GM18508 (cell line): Measurements from ENCODE around the gene ARHGAP19.
"Not testable (repeated sequence)": the region's sequence is repeated elsewhere in the genome, so short reads cannot be mapped to it uniquely, and the experiment has no call there.

Experiments used
- ATAC-seq: cut with Tn5 transposase; IDR thresholded peaks from one replicate; pipeline ENCODE4 v1.9.1; 2021; ENCODE audit warnings: moderate number of reproducible peaks; ENCODE audit not compliant: insufficient read depth, unreplicated experiment

Gene ARHGAP19

DNA sequence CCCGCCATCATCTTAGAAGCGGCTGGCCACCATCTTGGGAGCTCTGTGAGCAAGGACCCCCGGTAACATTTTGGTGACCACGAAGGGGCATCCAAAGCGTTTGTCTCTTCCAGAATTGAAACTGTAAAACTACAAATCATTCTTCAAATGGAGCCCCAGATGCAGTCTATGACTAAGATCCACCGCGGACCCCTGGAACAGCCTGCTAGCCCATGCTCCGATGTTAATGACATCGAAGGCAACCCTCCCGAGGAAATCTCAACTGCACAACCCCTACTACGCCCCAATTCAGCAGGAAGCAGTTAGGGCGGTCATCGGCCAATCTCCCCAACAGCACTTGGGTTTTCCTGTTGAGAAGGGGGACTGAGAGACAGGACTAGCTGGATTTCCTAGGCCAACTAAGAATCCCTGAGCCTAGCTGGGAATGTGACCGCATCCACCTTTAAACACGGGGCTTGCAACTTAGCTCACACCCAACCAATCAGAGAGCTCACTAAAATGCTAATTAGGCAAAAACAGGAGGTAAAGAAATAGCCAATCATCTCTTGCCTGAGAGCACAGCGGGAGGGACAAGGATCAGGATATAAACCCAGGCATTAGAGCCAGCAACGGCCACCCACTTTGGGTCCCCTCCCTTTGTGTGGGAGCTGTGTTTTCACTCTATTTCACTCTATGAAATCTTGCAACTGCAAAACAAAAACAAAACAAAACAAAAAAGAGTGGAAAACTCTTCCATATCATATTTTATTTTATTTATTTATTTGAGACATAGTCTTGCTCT, 1.7 kb downstream of the ARHGAP19 start:
- not testable (repeated sequence) for ATAC-seq

DNA sequence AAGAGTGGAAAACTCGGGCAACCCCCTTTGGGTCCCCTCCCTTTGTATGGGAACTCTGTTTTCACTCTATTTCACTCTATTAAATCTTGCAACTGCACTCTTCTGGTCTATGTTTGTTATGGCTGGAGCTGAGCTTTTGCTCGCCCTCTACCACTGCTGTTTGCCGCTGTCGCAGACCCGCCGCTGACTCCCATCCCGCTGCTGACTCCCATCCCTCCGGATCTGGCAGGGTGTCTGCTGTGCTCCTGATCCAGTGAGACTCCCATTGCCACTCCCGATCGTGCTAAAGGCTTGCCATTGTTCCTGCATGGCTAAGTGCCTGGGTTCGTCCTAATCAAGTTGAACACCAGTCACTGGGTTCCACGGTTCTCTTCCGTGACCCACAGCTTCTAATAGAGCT, 2.4 kb downstream of the ARHGAP19 start:
- ATAC-seq: not testable (repeated sequence)

DNA sequence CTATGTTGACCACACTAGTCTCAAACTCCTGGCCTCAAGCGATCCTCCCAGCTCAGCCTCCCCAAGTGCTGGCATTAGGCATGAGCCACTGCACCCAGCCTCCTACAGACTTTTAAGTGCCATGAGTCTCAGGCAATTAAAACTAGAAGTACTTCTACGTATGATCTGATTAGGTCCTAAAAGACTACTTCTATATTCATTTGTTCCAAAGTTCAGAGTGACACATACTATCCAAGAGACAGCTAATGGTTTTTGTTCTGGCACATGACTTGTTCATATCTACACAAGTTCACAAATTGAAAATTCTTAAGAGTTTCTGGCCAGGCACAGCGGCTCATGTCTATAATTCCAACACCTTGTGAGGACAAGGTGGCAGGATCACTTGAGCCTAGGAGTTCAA, 11.7 kb downstream of the ARHGAP19 start:
- no peak for ATAC-seq

DNA sequence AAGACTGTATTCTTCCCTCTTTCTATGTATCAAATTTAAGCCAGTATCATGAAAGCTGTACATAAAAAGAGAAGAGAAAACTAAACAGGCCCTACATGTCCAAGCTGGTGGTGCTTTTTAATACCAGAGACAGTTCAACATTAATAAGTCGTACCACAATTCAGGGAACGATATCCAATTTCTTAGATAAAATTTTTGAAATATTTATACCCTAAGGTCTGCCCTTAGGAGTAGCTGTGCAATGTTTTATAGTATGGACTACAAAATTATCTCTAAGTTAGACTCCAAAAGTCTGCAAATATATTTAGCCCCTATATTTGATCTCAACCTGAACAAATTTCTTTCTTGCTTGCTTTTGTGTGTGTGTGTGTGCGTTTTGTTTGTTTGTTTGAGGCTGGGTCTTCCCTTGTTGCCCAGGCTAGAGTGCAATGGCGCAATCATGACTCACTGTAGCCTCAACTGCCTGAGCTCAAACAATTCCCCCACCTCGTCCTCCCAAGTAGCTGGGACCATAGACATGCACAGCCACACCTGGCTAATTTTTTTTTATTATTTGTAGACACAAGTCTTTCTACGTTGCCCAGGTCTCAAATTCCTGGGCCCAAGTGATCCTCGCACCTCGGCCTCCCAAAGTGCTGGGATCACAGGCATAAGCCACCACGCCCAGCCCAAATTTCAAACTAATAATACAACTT, 13.2 kb downstream of the ARHGAP19 start:
- no peak for ATAC-seq

DNA sequence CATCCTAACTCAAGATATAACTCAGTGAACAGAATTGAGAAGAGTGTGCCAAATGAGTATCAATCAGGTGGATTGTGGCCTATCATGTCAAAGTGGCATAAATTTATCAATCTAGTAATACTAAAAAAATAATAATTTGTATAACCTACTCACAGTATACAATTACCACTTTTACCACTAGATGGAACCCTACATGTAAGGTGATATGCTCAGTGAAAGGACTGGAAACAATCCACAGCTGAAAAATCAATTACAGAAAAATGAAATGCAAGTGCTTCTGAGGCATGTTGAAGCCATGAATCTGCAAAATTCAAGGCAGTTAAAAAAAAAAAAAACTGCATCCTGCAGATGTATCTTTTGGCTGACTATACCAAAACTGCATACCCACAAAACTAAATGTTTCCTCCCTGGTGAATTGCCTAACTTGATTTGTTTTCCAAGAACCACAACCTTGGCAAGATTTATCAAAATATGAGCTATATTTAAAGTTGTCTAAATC, 13.9 kb downstream of the ARHGAP19 start:
- ATAC-seq: no peak

DNA sequence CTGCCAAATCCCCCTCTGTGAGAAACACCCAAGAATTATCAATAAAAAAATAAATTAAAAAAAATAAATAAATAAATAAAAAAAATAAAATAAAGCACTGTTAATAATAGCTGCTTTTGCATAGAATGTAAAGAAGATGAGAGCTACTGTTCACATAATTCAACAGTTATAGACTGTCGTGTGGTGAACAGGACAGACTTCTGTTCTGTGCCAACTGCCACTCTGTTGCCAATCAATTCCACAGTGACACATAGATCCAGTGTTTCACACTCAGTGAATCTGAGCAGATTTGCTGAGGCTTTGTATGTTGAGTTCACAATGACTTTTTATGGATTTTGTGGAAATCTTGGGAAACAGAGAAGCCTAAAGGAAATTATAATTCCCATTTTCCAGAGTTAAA, 14.9 kb downstream of the ARHGAP19 start:
- ATAC-seq: no peak

DNA sequence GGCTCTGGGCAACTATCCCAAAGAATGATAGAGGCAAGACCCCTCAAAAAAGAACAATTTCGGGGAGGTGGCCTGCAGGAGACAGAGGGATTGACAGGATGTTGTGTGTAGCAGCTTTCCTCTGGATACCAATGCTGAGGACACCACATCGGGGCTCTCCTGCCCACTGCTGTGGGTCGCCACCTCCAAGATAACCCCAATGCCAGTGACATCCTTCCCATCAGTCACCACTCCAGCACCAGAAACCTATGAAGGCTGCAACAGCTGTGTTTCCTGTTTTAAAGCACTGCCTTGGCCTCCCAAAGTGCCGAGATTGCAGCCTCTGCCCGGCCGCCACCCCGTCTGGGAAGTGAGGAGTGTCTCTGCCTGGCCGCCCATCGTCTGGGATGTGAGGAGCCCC, 17.6 kb downstream of the ARHGAP19 start:
- ATAC-seq: no peak

DNA sequence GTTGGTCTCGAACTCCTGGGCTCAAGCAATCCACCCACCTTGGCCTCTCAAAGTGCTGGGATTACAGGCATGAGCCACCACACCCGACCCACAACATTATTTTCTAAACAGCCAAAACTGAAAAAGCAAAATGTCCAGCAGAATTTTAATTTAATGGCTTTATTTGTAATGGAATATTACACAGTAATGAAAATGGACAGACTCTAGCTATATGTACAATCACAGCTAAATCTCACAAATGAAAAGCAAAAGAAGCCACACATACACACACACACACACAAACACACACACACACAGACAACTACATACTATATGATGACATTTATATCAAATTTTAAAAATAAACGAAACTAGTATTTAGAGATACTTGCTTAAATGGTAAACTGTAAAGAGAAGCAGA, 18.7 kb downstream of the ARHGAP19 start:
- no peak for ATAC-seq

DNA sequence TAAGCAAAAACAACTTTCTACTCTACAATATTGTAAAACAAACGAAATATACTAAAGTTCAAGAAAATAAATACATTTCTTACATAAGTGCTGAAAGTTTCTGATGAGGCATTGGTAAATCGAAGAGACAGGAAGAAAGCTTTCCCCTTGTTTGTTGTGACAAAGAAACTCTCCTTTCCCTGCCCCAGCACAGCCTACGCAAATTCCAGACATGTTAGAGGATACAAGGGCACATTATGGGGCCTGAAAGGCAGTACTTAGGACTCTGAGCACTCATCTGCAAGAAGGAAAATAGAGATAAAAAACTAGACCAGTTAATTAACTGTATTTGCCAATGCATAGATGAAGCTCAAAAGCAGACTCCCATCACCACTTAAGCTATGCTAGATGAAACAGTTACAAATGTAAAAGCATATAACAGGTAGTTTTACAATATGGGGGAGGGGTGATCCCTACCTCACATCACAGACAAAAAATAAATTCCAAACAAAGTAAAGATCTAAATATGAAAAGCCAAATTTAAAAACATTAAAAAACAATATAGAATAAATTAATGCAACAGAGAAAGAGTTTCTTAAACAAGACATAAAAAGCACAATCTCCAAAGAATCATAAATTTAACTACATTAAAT, 21.8 kb downstream of the ARHGAP19 start:
- ATAC-seq: no peak

DNA sequence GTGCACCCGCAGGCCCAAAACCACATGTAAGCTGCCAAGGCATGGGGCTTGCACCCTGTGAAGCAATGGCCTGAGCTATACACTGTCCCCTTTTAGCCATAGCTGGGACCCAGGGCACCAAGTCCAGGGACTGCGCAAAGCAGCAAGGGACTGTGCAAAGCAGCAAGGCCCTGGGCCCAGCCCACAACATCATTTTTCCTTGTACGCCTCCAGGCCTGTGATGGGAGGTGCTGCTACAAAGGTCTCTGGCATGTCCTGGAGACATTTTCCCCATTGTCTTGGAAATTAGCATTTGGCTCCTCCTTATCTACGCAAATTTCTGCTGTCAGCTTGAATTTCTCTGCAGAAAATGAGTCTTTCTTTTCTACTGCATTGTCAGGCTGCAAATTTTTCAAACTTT, 24.8 kb downstream of the ARHGAP19 start:
- no peak for ATAC-seq

DNA sequence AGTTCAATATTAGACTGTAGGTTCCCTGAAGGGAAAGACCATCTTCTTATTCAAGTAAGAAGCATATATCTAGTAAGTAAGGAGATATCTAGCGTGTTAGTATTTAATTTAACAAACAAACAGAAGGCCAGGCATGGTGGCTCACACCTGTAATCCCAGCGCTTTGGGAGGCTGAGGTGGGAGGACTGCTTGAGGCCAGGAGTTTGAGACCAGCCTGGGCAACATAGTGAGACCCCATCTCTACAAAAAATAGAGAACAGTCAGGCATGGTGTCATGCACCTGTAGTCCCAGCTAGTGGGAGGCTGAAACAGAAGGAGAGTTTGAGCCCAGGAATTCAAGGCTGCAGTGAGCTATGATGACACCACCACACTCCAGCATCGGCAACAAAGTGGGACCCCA, 27.3 kb downstream of the ARHGAP19 start:
- not testable (repeated sequence) for ATAC-seq

DNA sequence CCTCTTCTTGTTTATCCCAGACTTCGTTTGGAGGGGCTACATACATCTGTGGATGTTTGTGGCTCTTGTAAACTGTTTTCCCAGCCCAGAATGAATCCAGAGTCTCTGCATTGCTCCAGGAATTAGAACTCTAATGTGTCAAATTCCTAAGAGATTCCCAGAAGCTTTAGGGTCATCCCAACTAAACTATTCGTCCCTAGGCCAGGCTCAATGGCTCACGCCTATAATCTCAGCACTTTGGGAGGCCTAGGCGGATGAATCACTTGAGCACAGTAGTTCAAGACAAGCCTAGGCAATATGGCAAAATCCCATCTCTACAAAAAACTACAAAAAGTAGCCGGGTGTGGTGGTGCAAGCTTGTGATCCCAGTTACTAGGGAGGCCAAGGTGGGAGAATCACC, 28.5 kb downstream of the ARHGAP19 start:
- no peak for ATAC-seq

DNA sequence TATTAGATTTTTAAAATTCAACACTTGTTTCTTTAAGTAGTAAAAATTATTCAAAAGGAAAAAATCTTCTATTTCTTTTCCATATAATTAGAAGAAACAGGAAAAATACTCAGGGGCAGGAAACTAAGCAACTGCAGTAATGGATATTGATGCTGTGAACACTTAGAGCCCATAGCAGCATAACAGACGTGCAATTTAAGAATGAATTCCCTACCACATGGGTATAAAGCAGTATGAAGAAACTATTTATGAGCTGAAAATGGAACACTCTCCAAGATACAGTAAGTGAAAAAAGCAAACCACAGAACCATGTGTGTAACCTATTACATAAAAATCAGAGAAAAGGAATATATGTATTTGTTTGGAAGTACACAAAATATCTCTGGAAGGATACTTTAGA, 30.8 kb downstream of the ARHGAP19 start:
- ATAC-seq: no peak

DNA sequence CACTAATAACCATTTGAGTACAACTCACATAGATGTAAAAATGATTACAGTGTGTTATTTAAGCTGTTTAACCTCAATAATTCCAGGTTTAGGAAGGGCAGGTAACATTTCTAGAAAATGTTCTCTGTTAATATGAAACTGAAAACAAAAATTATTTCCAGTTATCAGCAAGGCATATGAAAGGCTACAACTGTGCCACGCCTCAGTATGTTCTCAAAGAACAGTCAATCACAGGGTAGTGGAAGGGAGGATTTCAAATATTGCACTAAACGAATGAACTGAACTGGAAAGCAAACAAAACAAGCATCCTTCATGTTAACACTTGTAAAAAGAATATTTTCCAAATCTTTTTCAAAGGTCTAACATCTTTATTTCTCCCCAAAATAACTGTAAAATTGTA, 31.3 kb downstream of the ARHGAP19 start:
- ATAC-seq: no peak

DNA sequence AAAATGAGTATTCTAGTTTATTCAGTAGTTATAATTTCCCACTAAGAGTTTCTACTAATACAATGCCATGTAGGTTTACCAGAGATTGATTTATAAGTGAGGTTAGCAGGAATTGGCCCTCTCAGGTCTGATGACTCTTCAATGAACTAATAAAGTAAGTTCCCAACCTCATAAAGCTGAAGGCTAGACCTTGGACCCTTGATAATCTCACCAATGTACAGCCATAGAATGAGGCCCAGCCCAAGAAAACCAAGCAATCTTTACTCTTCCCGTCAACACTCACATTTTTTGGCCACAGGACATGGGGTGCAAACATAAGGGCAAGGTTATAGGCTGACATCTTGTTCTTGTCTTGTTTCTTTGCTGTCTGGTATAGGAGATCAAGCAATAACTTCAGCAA, 33.3 kb downstream of the ARHGAP19 start:
- no peak for ATAC-seq

DNA sequence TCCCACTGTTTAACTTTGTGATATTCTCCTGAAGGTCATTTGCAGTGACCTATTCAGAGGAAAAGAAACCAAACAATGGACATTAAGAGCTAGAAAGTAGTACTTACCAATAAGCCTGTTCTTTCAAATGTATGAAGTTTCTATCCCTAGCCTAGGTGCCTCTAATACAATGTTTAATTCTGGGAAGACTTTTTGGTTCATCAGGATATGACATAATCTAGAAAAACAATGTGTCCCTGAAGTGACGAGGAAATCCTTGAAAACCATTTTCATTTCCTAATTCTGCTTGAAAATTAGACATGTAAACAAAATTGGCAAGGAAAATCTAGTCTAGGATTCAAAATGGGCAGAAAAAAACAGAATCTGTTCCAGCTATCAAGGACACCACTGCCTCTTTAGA, 36.1 kb downstream of the ARHGAP19 start:
- ATAC-seq: no peak

DNA sequence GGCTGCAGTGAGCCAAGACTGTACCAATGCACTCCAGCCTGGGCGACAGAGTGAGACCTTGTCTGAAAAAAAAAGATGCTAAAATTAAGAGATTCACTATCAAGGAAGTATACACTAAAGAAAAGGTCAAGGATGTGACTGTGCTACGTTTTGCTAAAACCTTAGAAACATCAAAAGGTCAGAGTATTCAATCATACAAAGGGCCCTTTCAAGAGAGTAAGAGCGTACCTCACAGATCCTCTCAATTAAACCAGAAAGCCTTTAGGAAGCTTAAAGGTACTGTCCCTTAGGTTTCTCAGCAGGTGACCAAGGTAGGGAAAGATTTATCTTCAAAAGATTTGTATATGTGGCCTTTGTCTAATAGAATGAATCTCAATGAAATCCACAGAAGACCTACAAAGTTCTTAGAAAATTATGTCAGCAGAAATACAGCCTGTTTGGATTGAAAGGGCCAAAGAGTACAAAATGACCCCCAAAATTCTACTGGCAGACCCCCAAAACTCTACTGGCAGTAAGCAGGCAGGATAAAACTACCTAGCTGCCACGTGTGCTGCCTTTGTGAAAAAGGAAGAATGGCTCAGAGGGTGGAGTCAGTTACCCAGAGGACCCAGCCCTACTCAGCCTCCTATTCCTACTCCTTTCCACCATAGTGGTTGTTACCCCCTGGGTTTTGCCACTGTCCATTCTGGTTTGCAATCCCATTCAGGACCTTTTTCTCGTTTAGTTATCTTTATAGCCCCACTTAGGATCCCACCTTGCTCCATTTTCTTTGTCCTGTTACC, 36.7 kb downstream of the ARHGAP19 start:
- ATAC-seq: no peak

DNA sequence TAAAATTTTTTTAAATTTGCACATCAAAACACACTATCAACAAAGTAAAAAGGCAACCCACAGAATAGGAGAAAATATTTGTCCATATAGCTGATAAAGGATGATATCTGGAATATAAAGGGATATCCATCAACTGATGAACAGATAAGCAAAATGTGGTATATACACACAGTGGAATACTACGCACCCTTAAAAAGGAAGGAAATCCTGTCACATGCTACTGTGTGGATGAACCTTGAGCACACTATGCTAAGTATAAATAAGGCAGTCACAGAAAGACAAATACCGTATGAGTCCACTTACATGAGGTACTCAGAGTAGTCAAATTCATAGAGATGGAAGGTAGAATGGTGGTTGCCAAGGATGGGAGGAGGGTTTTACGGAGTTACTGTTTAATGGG, 37.7 kb downstream of the ARHGAP19 start:
- no peak for ATAC-seq

DNA sequence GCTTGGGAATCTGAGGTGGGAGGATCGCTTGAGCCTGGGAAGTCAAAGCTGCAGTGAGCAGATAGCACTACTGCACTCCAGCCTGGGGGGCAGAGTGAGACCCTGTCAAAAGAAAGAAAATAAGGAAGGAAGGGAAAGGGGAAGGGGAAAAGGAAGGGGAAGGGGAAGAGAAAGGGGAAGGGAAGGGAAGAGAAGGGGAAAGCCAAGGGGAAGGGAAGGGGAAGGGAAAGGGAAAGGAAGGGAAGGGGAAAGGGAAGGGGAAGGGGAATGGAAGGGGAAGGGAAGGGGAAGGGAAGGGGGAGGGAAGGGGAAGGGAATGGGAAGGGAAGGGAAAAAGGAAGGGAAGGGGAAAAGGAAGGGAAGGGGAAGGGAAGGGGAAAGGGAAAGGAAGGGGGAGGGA, 41.5 kb downstream of the ARHGAP19 start:
- ATAC-seq: no peak

DNA sequence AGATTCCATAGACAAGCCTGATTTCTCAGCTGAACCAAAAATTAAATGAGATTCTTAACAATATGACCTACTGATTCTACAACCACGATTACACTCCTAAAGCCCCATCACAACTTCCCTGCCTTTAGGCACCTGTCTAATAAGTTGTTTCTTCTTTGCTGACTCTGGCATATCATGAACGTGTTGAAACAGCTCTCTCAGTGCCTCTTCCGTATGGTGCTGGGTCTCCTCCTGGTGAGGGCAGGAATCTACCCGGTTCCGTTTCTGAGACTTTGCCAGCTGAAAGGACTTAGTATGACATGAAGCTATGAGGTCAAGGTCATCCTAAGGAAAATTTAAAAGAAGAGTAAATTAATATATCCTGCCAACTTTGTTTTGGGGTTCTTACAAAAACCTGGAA, 48.6 kb downstream of the ARHGAP19 start:
- ATAC-seq: no peak

DNA sequence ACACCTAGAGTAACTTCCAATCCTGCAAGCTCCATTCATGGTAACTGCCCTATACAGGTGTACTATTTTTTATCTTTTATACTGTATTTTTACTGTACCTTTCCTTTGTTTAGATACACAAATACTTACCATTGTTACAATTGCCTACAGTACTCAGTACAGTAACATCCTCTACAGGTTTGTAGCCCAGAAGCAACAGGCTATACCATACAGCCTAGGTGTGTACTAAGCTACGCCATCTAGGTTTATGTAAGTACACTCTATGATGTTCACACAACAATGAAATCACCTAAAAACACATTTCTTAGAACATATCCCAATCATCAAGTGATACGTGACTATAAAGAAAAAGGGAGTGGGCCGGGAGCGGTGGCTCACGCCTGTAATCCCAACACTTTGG, 53.6 kb downstream of the ARHGAP19 start:
- no peak for ATAC-seq
